IMR-90 (cell line): ENCODE results near the gene SLC31A1. TPM values are rescaled to one million over a fixed set of nuclear protein-coding genes. Genes with fewer than 3 reads are reported as not detected.

Experiments
- ATAC-seq: fragments of 200-7000 bp; cut with Tn5 transposase; 2 replicates; pipeline ENCODE4 v1.9.1; 2020; ENCODE audit warnings: low read depth, mild to moderate bottlenecking, moderate library complexity
- BruUV-seq: library from RNA; stranded (reverse); fragments of 400-500 nt; replicated peaks from 2 replicates; lab custom pipeline; 2021; lab: Mats Ljungman, UMichigan
- CTCF ChIA-PET: fragments of 300-600 bp; formaldehyde crosslinking; extraction: SDS; loops from one replicate; lab custom pipeline; 2021; ENCODE audit warnings: antibody characterized with exemption; lab: Yijun Ruan, JAX
- POLR2A ChIA-PET: fragments of 300-600 bp; sonication (Branson Sonifier 250); formaldehyde crosslinking; loops from one replicate; lab custom pipeline; 2022; ENCODE audit warnings: antibody characterized with exemption; ENCODE audit not compliant: unreplicated experiment; lab: Charles Lee
- DNase-seq: peaks from one replicate; pipeline ENCODE4 v3.0.0; 2013
- H2AFZ ChIP-seq: replicated peaks from 2 replicates; pipeline ENCODE3; 2013; ENCODE audit warnings: low read length, mild to moderate bottlenecking; ENCODE audit not compliant: poor library complexity
- H2AK5ac ChIP-seq: 2 replicates; pipeline ENCODE4 v1.6.1; 2013; ENCODE audit warnings: low read depth, low read length, inconsistent platforms
- H2AK9ac ChIP-seq: replicated peaks from 2 replicates; pipeline ENCODE3; 2013; ENCODE audit warnings: mild to moderate bottlenecking, low read depth, low read length, moderate library complexity; ENCODE audit not compliant: poor library complexity
- H2BK120ac ChIP-seq: 2 replicates; pipeline ENCODE4 v1.6.1; 2013; ENCODE audit warnings: low read depth, low read length, inconsistent platforms
- H2BK15ac ChIP-seq: 3 replicates; pipeline ENCODE4 v1.6.1; 2013; ENCODE audit warnings: low read depth, low read length, inconsistent platforms
- H2BK20ac ChIP-seq: 2 replicates; pipeline ENCODE4 v1.6.1; 2013; ENCODE audit warnings: low read depth, mild to moderate bottlenecking, inconsistent platforms, low read length, moderate library complexity
- H2BK5ac ChIP-seq: 2 replicates; pipeline ENCODE4 v1.6.1; 2013; ENCODE audit warnings: mild to moderate bottlenecking, low read depth, low read length, inconsistent platforms; ENCODE audit not compliant: poor library complexity, severe bottlenecking
- H3K14ac ChIP-seq: replicated peaks from 2 replicates; pipeline ENCODE4 v1.6.1; 2013; ENCODE audit warnings: low read depth, low read length, inconsistent platforms
- H3K18ac ChIP-seq: 2 replicates; pipeline ENCODE4 v1.6.1; 2013; ENCODE audit warnings: low read depth, low read length, control low read depth
- H3K23ac ChIP-seq: 2 replicates; pipeline ENCODE4 v1.6.1; 2013; ENCODE audit warnings: low read depth, low read length, inconsistent platforms
- H3K27ac ChIP-seq: 2 replicates; pipeline ENCODE4 v1.5.1; 2013; ENCODE audit warnings: mild to moderate bottlenecking, control low read depth, low read length; ENCODE audit not compliant: insufficient read depth
- H3K27me3 ChIP-seq: 2 replicates; pipeline ENCODE4 v1.6.1; 2013; ENCODE audit warnings: low read length; ENCODE audit not compliant: control insufficient read depth, insufficient read depth
- H3K36me3 ChIP-seq: 2 replicates; pipeline ENCODE4 v1.6.1; 2013; ENCODE audit warnings: low read length, mixed read lengths; ENCODE audit not compliant: control insufficient read depth, insufficient read depth
- H3K4ac ChIP-seq: 2 replicates; pipeline ENCODE4 v1.6.1; 2013; ENCODE audit warnings: low read depth, low read length, inconsistent platforms
- H3K4me1 ChIP-seq: 2 replicates; pipeline ENCODE4 v1.6.1; 2013; ENCODE audit warnings: low read length, mixed read lengths; ENCODE audit not compliant: control insufficient read depth, insufficient read depth
- H3K4me2 ChIP-seq: 2 replicates; pipeline ENCODE4 v1.6.1; 2013; ENCODE audit warnings: low read depth, mild to moderate bottlenecking, control low read depth, low read length, moderate library complexity
- H3K4me3 ChIP-seq: 2 replicates; pipeline ENCODE4 v1.5.1; 2013; ENCODE audit warnings: low read depth, mild to moderate bottlenecking, control low read depth, low read length, moderate library complexity; ENCODE audit not compliant: insufficient read depth
- H3K56ac ChIP-seq: 2 replicates; pipeline ENCODE4 v1.6.1; 2013; ENCODE audit warnings: low read length, inconsistent platforms; ENCODE audit not compliant: insufficient read depth; ENCODE audit errors: extremely low read depth
- H3K79me1 ChIP-seq, 2 experiments: 2 replicates each; pipeline ENCODE4 v1.6.1; 2013; ENCODE audit warnings: low read length in 2 of 2, inconsistent platforms in 1 of 2, low read depth in 1 of 2
- H3K9ac ChIP-seq: 2 replicates; pipeline ENCODE4 v1.6.1; 2013; ENCODE audit warnings: low read depth, low read length, control low read depth
- H3K9me1 ChIP-seq: 2 replicates; pipeline ENCODE4 v1.6.1; 2013; ENCODE audit warnings: low read length, inconsistent platforms; ENCODE audit not compliant: insufficient read depth
- H3K9me3 ChIP-seq: 2 replicates; pipeline ENCODE4 v1.6.1; 2013; ENCODE audit warnings: low read length; ENCODE audit not compliant: control insufficient read depth, insufficient read depth
- H4K20me1 ChIP-seq: 2 replicates; pipeline ENCODE4 v1.6.1; 2013; ENCODE audit warnings: low read length, inconsistent platforms; ENCODE audit not compliant: insufficient read depth
- H4K5ac ChIP-seq: 2 replicates; pipeline ENCODE4 v1.6.1; 2013; ENCODE audit warnings: mild to moderate bottlenecking, low read depth, low read length, control low read depth
- H4K8ac ChIP-seq, 2 experiments: 2 replicates each; pipeline ENCODE4 v1.6.1; 2013; ENCODE audit warnings: low read depth in 2 of 2, low read length in 2 of 2, control low read depth in 1 of 2, inconsistent platforms in 1 of 2
- H4K91ac ChIP-seq: 2 replicates; pipeline ENCODE4 v1.6.1; 2013; ENCODE audit warnings: low read depth, low read length, inconsistent platforms; ENCODE audit not compliant: insufficient read depth
- BHLHE40 ChIP-seq: fragments of 150-350 bp; IDR thresholded peaks from 2 replicates; pipeline ENCODE4 v1.6.1; 2016; ENCODE audit warnings: mild to moderate bottlenecking, low read depth, low read length
- CEBPB ChIP-seq: IDR thresholded peaks from 2 replicates; pipeline ENCODE4 v1.6.1; 2012; ENCODE audit warnings: low read depth, low read length, improper control_type of control experiment
- FOS ChIP-seq: fragments of 150-350 bp; IDR thresholded peaks from 2 replicates; pipeline ENCODE4 v1.6.1; 2016; ENCODE audit warnings: low read depth, low read length
- MAZ ChIP-seq: IDR thresholded peaks from 2 replicates; pipeline ENCODE4 v1.6.1; 2012; ENCODE audit warnings: low read depth, mild to moderate bottlenecking, low read length, improper control_type of control experiment, moderate library complexity, borderline replicate concordance
- MXI1 ChIP-seq: IDR thresholded peaks from 2 replicates; pipeline ENCODE4 v1.6.1; 2012; ENCODE audit warnings: low read depth, mild to moderate bottlenecking, low read length, moderate library complexity, borderline replicate concordance
- POLR2A ChIP-seq: IDR thresholded peaks from 2 replicates; pipeline ENCODE4 v1.6.1; 2012; ENCODE audit warnings: mild to moderate bottlenecking, low read depth, low read length
- RAD21 ChIP-seq: IDR thresholded peaks from 2 replicates; pipeline ENCODE4 v1.6.1; 2012; ENCODE audit warnings: low read length, improper control_type of control experiment
- RCOR1 ChIP-seq: IDR thresholded peaks from 2 replicates; pipeline ENCODE4 v1.6.1; 2012; ENCODE audit warnings: mild to moderate bottlenecking, low read length, improper control_type of control experiment; ENCODE audit not compliant: insufficient replicate concordance
- SMC3 ChIP-seq: fragments of 150-350 bp; IDR thresholded peaks from 2 replicates; pipeline ENCODE4 v1.6.1; 2016; ENCODE audit warnings: low read depth, mild to moderate bottlenecking, antibody characterized with exemption, low read length, moderate library complexity
- WGBS, 2 experiments: methylation state at CpG; one replicate each; pipeline versions ENCODE4 v1.1.5 to v1.1.7; 2013; ENCODE audit warnings: missing lambda C conversion rate in 2 of 2; ENCODE audit not compliant: insufficient read length in 1 of 2; ENCODE audit errors: extremely low coverage in 2 of 2; 5-methylcytosine and 5-hydroxymethylcytosine counted together
- dilution Hi-C: fragments of 300-500 bp; cut with HindIII; formaldehyde crosslinking; loops from one replicate; pipeline ENCODE4 v1.14.3; 2018; ENCODE audit warnings: low sequenced_read_pairs; ENCODE audit not compliant: unreplicated experiment
- in situ Hi-C: fragments of 300-500 bp; cut with MboI; formaldehyde crosslinking; loops from 3 replicates; pipeline ENCODE4 v1.14.3; 2019; ENCODE audit warnings: low sequenced_read_pairs, inconsistent platforms, mixed read lengths
- intact Hi-C: fragments of 100-400 bp; cut with micrococcal nuclease; formaldehyde crosslinking; loops from 2 replicates; pipeline ENCODE4 v1.10.0; 2022
- polyA plus RNA-seq, 3 experiments: library from polyadenylated mRNA; depleted of rRNA; stranded (reverse); fragments of >200 nt; gene quantifications; 2 replicates each; pipeline ENCODE4 v1.2.3, GENCODE V29; 2012; ENCODE audit warnings: low replicate concordance in 1 of 3
- total RNA-seq: library from RNA; depleted of rRNA; stranded (reverse); fragments of >200 nt; gene quantifications from 2 replicates; pipeline ENCODE4 v1.2.3, GENCODE V29; 2012
- TF ChIP-seq, protein P1 (sequence below): fragments of 150-350 bp; IDR thresholded peaks from 2 replicates; pipeline ENCODE4 v1.6.1; 2017; ENCODE audit warnings: mild to moderate bottlenecking, antibody characterized with exemption, low read length, low read depth
- TF ChIP-seq, protein P2 (sequence below): fragments of 150-350 bp; IDR thresholded peaks from 2 replicates; pipeline ENCODE4 v1.6.1; 2016; ENCODE audit warnings: low read depth, mild to moderate bottlenecking, low read length, moderate library complexity, borderline replicate concordance
- TF ChIP-seq, protein P3 (sequence below): conservative IDR thresholded peaks from 2 replicates; pipeline ENCODE4 v1.5.1; 2012; ENCODE audit warnings: mild to moderate bottlenecking, low read depth, low read length, improper control_type of control experiment

Gene SLC31A1
- total and polyA plus RNA-seq, 2 of the 4 experiments (the other 2 are of a cell fraction): 17.9 to 23.3 TPM

DNA sequence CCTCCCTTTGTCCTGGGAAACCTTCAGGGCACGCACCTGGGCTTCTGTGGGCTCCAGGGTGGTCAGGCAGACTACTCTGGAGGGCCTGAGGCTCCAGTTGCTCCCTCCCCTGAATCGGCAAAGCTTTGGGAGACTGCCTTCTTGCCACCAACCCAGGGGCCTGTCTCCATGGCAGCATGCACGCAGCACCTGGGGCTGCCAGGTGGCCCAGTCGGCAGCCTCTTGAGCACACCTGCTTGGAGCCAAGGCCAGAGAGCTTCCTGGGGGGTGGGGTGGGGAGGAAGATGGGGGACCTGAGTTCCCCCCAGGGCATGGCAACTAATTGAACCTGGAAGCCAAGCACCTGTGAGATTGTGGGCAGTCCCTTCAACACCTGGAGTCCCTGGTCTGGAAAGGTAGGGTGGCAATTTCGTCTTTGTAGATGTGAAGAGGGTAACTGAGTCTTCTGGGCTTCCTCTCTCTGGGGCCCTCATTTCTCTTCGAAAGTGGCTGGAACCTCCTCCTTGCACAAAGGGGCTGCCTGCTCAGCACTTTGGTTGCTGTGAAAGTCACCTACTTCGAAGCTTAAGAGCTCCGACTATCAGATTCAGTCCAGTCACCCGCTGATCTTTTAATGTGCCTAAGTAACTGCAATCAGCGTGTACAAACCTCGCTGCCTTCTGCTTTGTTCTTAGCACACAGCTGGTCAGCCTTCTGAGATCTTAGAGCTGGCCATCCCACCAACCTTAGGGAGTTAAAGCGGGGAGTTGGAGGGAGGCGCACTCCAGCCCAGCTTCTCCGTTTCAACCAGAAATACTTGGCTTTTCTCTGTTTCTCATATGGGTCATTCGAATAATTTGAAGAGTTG is 77.8 kb downstream of the SLC31A1 start:
- H3K36me3 ChIP-seq: no peaks in the 10 kb centered on the region
- H3K9me1 ChIP-seq: no peaks in the 10 kb centered on the region
- H3K4me3 ChIP-seq: no peak overlapping the region
- WGBS, 2 experiments: 81% methylated on average over 5 of the region's 15 CpGs; no CpG with 5 or more reads in 1 of the 2 experiments
- no peak overlapping the region for H3K18ac ChIP-seq
- no peak overlapping the region for H2BK5ac ChIP-seq
- DNase-seq (no peak), ATAC-seq (no peak)
- no peak overlapping the region for H2BK120ac ChIP-seq
- H3K27me3 ChIP-seq: peaks cover 32% of the 10 kb centered on the region
- H2BK15ac ChIP-seq: no peak overlapping the region
- in situ Hi-C loops (no loop called here), dilution Hi-C loops (no loop called here), intact Hi-C loops (no loop called here)
- TF ChIP-seq, protein P1, sequence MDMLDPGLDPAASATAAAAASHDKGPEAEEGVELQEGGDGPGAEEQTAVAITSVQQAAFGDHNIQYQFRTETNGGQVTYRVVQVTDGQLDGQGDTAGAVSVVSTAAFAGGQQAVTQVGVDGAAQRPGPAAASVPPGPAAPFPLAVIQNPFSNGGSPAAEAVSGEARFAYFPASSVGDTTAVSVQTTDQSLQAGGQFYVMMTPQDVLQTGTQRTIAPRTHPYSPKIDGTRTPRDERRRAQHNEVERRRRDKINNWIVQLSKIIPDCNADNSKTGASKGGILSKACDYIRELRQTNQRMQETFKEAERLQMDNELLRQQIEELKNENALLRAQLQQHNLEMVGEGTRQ: no peak
- TF ChIP-seq SMC3 (no peak), POLR2A (no peak), FOS (no peak), MAZ (no peak), RCOR1 (no peak), CEBPB (no peak), MXI1 (no peak), RAD21 (no peak), BHLHE40 (no peak)
- TF ChIP-seq, protein P2, sequence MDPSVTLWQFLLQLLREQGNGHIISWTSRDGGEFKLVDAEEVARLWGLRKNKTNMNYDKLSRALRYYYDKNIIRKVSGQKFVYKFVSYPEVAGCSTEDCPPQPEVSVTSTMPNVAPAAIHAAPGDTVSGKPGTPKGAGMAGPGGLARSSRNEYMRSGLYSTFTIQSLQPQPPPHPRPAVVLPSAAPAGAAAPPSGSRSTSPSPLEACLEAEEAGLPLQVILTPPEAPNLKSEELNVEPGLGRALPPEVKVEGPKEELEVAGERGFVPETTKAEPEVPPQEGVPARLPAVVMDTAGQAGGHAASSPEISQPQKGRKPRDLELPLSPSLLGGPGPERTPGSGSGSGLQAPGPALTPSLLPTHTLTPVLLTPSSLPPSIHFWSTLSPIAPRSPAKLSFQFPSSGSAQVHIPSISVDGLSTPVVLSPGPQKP: no peak
- TF ChIP-seq, protein P3, sequence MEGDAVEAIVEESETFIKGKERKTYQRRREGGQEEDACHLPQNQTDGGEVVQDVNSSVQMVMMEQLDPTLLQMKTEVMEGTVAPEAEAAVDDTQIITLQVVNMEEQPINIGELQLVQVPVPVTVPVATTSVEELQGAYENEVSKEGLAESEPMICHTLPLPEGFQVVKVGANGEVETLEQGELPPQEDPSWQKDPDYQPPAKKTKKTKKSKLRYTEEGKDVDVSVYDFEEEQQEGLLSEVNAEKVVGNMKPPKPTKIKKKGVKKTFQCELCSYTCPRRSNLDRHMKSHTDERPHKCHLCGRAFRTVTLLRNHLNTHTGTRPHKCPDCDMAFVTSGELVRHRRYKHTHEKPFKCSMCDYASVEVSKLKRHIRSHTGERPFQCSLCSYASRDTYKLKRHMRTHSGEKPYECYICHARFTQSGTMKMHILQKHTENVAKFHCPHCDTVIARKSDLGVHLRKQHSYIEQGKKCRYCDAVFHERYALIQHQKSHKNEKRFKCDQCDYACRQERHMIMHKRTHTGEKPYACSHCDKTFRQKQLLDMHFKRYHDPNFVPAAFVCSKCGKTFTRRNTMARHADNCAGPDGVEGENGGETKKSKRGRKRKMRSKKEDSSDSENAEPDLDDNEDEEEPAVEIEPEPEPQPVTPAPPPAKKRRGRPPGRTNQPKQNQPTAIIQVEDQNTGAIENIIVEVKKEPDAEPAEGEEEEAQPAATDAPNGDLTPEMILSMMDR: no peak
- H3K14ac ChIP-seq: no peak overlapping the region
- no peak overlapping the region for H3K56ac ChIP-seq
- POLR2A ChIA-PET: no interaction called here
- no TSS peak for BruUV-seq
- no peak overlapping the region for H4K8ac ChIP-seq
- H3K27ac ChIP-seq: no peak overlapping the region
- no peak overlapping the region for H2AFZ ChIP-seq
- H4K91ac ChIP-seq: no peak overlapping the region
- no peak overlapping the region for H2BK20ac ChIP-seq
- H3K79me1 ChIP-seq: no peaks in the 10 kb centered on the region
- no peak overlapping the region for H4K5ac ChIP-seq
- H2AK9ac ChIP-seq: no peak overlapping the region
- H3K4me2 ChIP-seq: no peak overlapping the region
- no peak overlapping the region for H3K9ac ChIP-seq
- no peak overlapping the region for H3K4ac ChIP-seq
- no peak overlapping the region for H3K23ac ChIP-seq
- no peaks in the 10 kb centered on the region for H4K20me1 ChIP-seq
- H3K4me1 ChIP-seq: no peaks in the 10 kb centered on the region
- CTCF ChIA-PET: no interaction called here
- no peak overlapping the region for H2AK5ac ChIP-seq
- no peaks in the 10 kb centered on the region for H3K9me3 ChIP-seq
